Medulla oblongata (tissue), 1 donor: ENCODE data around the gene NANOGP8.

Source experiments
- DNase-seq: peaks from one replicate; pipeline ENCODE4 v3.0.0-alpha.2; 2015; ENCODE audit errors: extremely low spot score

The NANOGP8 gene

DNA sequence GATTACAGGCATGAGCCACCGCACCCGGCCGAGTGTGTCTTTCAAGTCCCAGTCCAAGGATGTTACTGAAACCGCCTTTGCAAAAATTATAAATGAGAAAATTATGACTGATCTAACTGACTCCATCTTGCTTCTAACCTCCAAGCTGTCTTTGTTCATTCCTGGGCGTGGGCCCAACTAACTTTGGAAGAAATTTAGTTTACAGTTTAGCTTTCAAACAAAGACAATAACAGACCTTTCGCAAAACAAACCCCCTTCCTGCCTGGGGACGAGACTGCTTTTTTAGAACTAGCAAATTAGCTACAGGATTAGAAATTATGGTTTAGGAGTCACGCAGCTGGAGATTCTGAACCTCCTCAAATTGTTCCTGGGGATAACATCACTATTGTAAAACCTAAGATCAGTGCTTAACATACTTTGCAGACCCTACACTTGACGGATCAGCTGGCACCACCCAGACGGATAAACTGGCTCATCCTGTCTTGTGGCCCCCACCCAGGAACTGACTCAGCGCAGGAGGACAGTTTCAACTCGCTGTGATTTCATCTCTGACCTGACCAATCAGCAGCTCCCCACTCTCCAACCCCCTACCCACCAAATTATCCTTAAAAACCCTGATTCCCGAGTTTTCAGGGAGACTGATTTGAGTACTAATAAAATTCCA lies 23.8 kb downstream of the NANOGP8 start:
- DNase-seq, result no peak

DNA sequence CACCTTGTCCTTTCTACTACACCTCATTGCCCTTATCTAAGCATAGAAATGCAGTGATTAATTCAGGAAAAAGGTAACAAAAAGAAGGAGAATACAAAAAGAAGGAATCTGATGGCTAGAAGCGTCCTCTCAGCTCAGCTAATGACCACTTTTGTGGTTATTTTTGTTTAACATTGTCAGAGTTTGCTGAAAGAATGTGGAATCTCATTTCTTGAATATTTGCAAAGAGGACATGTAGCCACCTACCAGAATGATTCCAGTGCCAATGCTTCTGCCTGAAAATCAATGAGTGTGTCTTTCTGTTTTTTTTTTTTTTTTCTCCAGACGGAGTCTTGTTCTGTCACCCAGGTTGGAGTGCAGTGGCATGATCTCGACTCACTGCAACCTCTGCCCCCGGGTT lies 24.5 kb downstream of the NANOGP8 start:
- no peak for DNase-seq

DNA sequence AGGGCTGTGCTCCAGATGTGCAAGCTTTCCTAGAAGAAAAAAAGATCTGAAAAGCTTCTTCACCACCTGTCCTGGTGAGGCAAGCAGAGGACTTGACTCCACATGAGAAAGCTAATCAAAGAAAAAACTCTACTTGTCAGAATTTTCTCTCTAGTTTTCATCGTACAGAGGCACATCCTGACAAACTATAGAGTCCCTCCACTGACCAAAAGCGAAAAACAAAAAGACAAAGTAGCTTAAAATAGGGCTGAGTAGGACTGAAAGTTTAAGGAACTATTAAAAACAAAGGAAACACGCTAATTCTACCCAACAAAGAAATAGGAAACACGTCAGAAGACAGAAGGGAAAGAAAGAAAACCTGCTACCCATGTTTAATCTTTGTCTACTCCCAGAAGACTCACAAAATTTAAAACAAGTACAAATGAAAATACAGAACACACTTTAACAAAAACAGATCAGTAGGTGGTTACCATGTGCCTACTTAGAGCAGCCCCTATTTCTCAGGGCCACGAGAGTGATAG lies 26.5 kb downstream of the NANOGP8 start:
- DNase-seq, result no peak

DNA sequence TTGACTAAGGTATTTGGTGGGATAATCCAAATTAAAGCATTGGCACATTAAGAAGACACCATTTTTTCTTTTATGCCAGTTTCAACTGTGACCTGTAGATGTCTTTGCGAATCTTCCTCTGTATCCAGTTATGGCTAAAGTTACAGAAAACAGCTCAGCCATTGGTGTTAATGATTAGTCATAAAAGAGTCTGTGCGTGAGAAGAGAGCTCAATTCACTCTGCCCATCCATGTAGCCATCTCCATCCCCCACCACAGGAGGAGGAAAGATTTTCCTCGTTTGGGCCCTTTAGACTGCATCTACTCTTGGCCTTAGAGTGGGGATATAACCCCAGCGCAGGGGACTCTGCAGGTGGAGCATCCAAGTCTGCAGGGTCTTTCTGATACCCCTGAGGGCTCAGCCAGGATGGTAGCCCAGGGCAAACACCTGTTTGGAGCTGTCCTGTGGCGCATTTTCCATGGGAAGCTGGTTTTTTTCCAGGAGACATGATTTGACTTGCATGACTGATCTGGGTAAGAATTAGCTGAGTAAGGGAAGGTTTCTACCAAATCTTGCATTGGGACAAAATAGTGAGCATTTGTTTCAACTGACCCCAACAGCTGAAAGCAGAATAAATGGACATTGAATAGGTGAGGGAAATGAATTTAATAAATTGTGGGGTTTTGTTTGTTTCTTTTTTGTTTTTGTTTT lies 29.5 kb downstream of the NANOGP8 start:
- no peak for DNase-seq

DNA sequence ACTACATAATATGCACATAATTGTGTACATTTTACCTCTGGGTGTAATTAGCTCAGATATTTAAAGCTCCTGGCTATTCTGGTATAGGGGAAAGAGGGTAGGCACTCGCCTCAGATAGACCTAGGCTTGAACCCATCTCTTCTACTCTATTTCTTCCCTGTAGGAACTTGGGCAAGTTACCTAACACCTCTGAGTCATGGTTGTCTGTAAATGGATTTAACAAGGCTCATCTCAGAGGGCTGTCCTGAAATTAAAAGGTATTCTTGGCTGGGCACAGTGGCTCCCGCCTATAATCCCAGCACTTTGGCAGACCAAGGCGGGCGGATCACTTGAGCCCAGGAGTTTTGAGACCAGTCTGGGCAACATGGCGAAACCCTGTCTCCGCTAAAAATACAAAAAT lies 30.7 kb downstream of the NANOGP8 start:
- DNase-seq, result no peak

DNA sequence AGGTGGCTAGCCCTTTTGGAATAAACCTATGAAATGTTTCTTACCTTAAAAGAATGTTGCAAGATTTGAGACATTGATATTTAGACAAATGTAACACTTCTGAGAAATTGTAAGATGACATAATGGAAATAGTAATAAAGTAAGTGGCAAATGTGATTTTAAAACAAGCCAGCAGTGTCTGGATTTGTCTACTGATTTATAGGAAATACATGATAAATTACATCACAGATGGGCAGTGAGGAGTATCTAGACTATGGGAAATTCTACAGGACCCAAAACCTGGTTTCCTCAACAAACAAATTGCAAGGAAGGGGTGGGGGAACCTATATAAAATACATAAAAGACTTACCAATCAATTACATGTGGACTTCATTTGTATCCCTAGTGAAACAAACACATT lies 37.1 kb downstream of the NANOGP8 start:
- no peak for DNase-seq

DNA sequence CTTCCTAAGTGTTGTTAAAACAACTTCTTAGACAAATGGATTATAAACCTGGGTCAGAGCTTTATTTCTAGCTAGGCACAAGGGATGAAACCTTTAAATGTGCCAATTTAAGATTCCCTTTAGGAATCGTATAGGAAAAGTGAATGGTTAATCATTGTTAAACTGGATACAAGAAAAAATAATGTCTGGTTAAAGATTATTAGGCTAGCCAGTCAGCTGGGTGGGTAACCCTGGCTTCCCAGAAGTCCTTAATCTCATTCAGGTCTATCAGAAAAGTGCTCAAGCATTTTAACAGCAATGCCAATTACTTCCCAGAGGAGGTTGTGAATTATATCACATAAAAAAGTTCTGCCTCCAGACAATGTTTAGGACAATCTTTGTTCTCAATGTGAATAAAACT lies 37.6 kb downstream of the NANOGP8 start:
- DNase-seq, result no peak

DNA sequence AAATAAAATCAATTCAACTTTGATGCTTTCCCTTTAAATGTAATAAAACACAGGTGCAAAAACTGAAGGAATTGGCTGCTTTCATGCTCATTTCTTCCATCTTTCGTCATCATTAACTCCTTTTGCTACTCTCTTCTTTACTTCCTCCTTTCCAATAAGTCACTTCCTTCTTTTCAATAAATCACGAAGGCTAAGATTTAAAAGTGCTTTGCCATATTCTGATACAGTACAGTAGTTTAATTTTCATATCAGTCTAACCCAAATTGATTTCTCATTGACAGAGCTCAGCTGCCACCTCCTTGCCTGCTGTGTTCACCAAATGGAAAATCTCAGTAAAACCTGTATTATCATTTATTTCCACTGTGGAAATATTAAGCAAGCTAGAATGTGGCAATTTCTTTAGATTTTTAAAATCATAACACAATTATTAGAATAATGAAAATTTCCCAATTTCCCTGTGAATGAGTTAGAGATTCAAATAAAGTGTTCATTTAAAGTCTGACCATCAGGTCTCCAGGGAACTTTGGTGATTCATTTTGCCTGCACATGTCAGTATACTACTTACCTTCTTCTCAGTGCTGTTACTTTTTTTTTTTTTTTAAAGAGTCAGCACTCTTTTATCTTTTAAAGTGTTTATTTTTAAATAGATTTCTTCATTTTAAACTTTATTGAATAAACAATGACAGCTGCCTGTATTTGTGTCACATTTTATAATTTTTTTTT lies 41.6 kb downstream of the NANOGP8 start:
- DNase-seq, result no peak

DNA sequence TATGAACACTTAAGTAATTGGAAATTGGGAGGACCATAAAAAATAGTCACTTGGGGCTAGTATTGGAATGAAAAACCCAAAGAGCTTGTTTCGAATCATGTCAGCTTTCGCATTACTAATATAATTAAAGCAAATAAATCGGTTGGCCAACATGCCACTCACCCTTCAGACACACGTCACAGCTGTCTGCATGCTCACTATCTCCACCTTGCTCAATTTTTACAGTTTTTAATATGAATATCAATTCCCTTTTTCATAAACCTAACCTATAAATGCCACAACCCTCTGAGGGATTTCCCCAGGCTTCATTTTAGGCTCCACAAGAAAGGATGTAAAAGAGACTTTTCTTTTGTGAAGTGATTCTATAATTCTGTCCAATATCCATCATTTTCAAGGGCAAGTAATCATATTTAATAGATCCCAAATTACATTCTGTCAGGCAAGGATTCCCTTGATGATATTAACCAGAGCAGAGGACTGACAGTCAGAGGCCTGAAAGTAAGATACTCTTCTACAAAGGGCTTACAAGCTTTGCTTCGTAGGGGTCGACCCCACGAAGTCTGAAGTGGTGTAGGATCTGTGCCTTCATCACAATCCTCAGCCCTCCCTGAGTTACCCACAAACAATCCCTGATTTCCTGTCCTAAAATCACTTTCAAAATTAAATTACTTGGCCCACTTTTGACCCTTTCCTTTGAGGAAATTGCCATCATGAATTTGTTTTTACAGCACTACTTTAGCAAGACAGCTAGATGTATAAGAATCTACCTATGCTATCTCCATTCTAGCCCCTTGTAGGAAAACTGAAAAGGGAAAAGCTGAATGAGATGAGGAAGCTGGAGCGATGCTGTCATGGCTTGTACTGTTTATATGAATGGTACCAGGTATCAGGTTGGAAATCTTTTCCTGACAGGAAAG lies 44.5 kb downstream of the NANOGP8 start:
- no peak for DNase-seq

DNA sequence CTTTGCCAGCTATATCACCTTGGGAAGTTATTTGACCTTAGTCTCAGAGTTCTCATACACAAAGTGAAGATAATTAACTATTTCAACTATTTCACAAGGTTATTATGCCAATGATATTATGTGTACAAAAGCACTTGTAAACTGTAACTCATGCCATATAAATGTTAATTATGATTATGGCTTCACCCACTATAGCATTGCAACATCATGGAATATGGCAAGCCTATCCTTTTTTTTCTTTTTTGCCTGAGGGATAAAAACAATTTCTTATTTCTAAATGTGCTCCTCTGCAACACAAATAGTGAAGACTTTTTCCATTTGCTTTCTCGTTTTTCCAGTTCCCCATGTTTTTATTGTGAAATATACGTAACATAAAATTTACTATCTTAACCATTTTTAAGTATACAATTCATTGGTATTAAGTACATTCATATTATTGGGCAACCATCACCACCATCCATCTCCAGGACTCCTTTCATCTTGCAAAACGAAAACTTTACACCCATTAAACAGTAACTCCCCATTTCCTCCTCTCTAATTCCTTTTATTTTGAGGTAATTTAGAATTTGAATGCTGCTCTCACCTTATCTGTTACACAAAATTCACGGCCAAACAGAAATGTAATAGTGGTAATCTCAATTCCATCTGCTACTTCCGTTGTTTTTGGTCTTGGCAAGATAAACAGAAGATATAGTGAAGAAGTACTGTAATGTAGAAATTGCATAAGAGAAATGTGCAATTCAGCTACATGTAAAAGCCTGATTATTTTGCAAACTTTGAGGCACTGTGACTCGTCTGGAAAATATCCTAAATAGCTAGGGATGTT lies 46.3 kb downstream of the NANOGP8 start:
- DNase-seq, result no peak
